DMS53 treated with DMSO at 0.1 percent for 48 hours (cell line): ENCODE data around the gene CUEDC2.

ENCODE experiments used
- DNase-seq: peaks from one replicate; lab custom pipeline; 2025; ENCODE audit not compliant: unreplicated experiment; lab: John Stamatoyannopoulos, UW

Gene CUEDC2

GRCh38 chr10:102411341-102412255 is 20.8 kb downstream of the CUEDC2 start:
- DNase-seq: no peak

- DNase-seq: peak; percentile 20
Observed at GRCh38 chr10:102410429-102411073, 21.8 kb downstream of the CUEDC2 start.

GRCh38 chr10:102409604-102410428 is 22.6 kb downstream of the CUEDC2 start:
- DNase-seq: peak; percentile 20

DNA sequence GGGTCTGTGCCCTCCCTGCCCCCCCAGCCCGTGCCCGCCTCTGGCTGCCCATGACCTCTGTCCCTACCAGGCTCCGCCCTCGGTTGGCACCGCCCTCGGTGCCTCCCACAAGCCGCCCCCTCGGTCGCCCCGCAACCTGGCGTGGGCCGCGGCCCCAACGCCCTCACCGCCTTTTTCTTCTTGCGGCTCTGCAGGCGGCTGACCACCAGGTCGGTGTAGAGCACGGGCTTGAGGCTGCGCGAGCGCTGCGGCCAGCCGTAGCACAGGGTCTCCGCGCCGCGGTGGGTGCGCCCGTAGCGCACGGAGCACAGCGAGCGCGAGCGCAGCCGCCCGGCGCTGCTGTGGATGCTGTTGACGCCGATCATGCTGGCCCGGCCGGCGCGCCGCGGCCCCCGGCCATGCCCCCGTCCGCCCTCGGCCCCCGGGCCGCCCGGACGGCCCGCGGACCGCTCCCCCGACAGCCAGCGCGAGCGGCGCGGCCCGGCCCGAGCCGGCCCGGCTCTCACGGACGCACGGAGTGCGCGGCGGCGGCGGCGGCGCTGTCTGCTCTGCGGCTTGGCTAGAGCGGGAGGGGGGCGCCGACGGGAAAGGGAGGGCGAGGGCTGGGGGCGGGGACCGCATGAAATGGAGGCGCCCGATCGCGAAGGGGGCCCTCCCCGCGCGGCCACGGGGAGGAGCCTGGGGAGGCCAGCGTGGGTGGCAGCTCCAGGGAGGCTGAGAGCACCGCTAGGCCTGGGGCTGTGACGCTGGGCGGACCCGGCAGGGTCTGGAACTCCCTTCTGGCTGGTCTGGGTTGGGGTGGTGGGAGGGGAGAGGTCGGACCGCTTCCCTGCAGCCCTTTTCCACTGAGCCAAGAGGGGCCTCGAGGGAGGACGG is 23.4 kb downstream of the CUEDC2 start:
- no peak for DNase-seq

- no peak for DNase-seq
Observed at GRCh38 chr10:102408131-102408727, 24.1 kb downstream of the CUEDC2 start.

- no peak for DNase-seq
Observed at GRCh38 chr10:102407425-102408130, 24.8 kb downstream of the CUEDC2 start.

- DNase-seq: no peak
Observed at GRCh38 chr10:102406815-102407214, 25.6 kb downstream of the CUEDC2 start.

- DNase-seq: no peak
Observed at GRCh38 chr10:102405632-102406031, 26.7 kb downstream of the CUEDC2 start.

- DNase-seq: no peak
Observed at GRCh38 chr10:102405108-102405571, 27.2 kb downstream of the CUEDC2 start.

DNA sequence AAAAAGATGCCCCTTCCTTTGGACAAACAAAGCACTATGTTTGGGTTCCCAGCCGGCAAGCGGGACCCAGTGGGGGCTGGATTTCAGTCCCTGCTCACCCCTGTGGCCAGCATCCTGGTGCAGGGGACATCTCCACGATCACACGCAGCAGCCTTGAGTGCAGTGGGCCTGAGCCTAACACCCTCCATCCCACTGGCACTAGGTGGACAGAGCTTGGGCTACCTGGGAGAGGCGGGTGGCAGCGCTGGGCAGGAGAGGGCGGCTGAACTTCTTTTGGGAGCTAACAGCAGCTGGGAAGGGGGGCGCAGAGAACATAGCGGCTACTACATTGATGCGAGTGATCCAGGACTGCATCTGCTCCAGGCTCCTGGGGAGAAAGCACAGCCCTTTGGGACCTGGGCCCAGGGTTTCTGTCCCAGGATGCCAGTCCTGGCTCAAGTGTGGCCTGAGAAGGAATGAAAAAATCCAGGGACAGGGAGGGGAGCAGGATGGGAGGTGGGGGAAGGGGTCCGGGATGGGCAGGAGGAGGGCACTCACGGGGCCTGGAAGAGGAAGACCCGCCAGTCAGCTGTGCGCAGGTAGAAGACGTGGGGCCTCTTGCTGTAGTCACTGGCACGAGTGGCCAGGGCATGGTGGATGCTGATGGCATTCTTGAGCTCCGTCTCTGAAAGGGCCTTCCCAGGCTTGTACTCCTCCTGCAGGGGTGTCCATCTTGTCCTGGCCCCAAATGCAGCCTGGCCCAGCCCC is 27.8 kb downstream of the CUEDC2 start:
- DNase-seq: no peak

DNA sequence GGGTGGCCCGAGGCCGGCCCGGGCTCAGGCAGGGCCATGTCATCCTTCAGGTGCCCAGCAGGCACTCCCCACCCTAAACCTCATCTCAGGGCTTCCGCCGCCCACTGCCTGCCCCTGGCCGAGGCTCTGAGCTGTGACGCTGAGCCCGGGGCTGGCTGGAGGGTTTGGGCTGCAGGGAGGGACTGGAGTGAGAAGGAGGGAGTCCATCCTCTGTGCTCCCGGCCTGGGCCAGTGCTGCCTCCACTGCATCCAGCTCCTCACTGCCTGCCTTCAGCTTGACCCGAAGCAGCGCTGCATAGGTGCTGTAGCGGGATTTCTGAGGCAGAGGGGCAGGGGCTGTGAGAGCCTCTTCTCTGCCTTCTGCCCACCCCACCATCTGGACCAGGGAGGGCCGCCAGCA is 29.3 kb downstream of the CUEDC2 start:
- DNase-seq: no peak

DNA sequence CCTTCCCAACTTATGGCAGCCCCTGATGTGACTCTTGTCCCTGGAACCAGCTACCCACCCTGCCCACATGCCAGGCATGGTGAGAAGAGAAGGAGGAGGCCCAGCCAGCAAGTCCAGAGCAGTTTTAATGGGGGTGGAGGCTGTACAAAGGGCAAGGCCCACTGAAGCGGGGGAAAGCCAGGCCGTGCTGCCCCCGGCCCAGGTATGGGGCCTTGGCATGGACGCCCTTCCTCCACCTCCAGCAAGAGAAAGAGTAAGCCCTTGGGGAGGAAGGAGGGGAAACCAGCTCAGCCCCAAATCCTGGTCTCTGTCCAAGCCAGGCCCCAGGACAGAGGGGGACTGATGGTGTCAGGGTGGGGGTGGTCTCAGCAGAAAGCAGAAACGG is 29.9 kb downstream of the CUEDC2 start:
- DNase-seq: no peak

GRCh38 chr10:102401735-102402511 is 30.5 kb downstream of the CUEDC2 start:
- no peak for DNase-seq

DNA sequence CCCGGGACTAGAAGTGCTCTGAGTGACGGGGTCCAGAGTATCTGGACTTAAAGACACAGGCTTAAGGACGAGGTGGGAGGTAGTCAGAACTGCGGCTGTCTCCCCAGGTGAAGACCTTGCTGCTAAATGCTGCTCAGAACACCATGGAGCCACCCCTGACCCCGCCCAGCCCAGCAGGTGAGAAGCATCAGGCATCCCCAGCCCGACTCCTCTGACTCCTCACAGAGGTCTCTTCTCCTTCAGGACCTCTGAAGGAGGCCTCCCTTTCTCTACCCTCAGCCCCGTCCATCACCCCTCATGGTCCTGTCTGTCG is 31.1 kb downstream of the CUEDC2 start:
- no peak for DNase-seq

DNA sequence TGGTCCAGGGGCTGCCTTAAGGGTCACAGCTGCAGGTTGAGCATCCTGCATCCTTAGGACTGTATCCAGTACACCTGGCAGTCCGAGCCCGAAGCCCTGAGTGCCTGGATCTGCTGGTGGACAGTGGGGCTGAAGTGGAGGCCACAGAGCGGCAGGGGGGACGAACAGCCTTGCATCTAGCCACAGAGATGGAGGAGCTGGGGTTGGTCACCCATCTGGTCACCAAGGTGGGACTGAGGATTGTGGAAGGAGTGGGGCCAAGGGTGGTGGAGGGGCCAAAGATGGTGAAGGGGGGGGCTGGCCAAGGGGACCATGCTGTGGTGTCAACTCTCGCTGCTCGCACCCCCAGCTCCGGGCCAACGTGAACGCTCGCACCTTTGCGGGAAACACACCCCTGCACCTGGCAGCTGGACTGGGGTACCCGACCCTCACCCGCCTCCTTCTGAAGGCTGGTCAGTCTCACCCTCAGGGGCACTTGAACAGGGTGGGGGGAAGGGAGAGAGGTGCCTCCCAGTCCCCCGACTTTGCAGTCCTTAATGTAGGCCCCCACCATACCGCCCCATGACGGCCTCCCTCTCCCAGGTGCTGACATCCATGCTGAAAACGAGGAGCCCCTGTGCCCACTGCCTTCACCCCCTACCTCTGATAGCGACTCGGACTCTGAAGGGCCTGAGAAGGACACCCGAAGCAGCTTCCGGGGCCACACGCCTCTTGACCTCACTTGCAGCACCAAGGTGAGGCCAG is 31.6 kb downstream of the CUEDC2 start:
- DNase-seq: no peak

GRCh38 chr10:102400076-102400475 is 32.3 kb downstream of the CUEDC2 start:
- DNase-seq: no peak

- DNase-seq: peak; percentile 65
Observed at GRCh38 chr10:102399217-102400021, 33.0 kb downstream of the CUEDC2 start.
